DMS153 (cell line): ENCODE measurements around the gene MT1M.
"Not testable (repeated sequence)": the region's sequence is repeated elsewhere in the genome, so short reads cannot be mapped to it uniquely, and the experiment has no call there.

ENCODE experiments used
- DNase-seq: peaks from one replicate; lab custom pipeline; 2025; lab: John Stamatoyannopoulos, UW

MT1M gene

GRCh38 chr16:56632156-56632847, at the start of gene MT1M:
Gene MT1M, plus strand, starts transcription at chr16:56632659. Its CDS starts 73 bp downstream, at chr16:56632732.
- no peak for DNase-seq

DNA sequence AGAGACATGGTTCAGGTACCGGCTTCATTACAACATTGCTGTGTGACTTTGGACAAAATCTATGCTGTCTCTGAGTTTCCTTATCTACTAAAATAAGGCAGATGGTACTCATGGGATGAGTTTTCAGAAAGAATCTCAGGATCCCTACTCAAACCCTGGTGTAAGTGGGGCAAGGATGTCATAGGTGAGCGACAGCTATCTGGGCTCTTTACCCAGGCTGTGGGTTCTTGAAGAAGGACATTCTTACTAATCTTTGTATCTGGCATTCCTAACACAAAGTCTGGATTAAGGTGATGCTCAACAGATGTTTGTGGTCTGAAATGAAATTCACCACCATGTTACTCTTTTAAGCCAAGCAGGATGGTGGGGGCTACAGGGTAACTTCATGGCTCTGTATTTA, 49.5 kb upstream of the MT1M start:
- not testable (repeated sequence) for DNase-seq

DNA sequence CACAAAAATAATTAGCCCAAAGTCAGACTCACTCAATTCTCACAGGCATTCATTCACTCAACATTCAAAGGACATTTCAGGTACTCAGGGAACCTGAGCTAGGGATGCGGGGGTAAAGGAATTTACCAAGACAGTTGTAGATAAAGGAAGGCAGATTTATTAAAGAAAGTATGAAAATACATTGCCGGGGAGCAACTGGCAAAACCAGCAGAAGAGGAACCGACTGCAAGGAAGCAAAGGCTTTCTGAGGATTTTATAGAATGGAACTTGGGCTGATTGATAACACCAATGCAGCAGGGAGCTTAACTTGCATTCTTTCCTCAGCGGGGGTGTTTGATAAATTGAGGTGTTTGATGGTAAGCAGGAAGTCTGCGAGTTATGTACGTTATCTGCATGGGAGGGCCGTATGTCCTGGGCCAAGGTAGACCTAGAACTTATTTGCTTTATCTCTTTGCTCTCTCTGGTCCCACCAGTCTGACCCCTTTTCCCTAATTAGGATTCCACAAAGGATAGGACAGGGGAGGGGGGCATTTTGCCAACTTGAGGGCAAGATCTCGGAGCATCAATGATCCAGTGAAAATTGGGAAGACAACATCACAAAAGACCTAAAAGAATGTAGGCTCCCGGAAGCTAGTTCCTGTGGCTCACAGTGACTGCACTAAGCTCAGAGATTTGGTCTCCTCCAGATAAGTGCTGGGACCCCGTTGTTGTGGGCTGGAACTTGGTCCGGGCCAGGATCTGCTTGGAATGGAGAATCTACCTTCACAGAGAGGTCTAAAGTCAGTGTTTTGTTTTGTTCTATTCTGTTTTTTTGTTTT, 48.9 kb upstream of the MT1M start:
- DNase-seq, result no peak

DNA sequence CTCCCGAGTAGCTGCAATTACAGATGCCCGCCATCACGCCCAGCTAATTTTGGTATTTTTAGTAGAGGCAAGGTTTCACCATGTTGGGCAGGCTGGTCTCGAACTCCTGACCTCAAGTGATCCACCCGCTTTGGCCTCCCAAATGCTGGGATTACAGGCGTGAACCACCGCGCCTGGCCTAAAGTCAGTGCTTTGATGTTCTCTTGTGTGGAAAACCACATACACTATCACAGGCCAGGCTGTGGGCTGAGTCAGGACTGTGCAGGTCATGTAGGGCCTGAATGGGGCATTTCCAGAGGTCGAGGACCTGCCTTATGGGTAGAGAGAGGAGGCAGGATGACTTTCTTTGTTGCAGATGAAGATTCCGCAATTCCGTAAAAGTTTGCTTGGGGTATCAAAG, 48.2 kb upstream of the MT1M start:
- no peak for DNase-seq

GRCh38 chr16:56588781-56589140, 43.7 kb upstream of the MT1M start:
- no peak for DNase-seq

DNA sequence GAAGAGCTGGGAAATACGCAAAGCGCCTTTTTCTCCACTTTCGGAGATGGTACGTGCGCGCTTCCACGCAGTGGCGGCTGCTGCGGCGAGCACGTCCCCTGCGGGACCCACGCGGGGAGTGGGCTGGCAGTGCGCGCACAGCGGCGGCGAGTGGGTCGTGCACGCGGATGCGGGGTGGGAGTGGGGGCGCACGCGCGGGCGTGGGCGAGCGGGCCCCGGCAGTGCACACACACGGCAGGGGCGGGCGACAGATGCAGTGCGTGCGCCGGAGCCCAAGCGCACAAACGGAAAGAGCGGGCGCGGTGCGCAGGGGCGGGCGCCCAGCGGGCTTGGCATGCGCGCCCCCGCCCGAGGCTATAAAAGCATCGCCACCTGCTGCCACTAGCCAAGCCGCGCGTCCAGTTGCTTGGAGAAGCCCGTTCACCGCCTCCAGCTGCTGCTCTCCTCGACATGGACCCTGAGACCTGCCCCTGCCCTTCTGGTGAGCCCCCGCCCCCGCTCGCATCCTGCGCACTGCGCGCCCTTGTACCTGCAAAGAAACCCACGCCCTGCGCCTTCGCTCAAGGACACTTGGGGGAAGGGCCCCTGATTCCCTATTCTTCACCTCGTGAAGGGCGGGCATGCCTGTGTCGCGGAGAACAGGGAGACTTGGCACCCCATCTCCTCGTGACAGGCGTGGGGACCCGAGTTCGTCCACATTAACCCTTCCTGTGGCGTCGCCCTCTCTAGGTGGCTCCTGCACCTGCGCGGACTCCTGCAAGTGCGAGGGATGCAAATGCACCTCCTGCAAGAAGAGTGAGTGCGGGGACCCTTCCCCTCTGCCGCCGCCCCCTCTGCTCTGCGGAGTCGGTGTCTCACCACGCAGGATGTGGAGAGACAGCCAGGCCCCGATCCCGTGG, 43.1 kb upstream of the MT1M start, which contains the start of gene MT3:
TSS of gene MT3 (plus strand) at position 388 of the 899 bp plus-strand sequence. CDS start at position 451, 63 bp downstream.
- DNase-seq, result peak; percentile 50

DNA sequence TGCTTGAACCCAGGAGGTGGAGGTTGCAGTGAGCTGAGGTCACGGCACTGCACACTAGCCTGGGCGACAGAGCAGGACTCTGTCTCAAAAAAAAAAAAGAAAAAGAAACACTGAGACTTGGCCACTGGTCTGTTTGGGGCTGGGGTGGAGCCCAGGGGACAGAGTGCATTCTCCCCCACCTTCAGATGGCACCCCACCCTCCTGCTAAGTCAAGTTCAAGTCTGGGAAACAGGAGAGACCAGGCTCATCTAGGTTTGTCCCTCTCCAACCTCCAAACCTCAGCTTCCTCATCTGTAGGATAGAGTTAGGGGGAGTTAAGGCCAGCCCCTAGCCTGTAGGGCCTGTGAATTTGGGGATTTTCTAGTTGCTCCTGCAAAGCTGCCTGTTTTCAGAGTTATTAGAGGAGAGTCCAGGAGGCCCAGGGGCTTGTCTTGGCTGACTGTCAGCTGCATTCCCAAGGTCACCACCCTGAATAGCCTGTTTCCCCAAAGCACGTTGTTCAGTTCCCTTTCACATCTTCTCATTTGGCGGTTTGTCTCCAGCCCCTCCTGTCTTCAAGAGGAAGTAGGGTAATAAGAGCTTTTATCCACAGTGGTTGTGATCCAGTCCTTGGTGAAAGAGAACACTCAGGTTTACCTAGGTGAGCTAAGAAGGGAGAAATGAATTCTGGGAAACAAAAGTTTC, 40.9 kb upstream of the MT1M start:
- no peak for DNase-seq

DNA sequence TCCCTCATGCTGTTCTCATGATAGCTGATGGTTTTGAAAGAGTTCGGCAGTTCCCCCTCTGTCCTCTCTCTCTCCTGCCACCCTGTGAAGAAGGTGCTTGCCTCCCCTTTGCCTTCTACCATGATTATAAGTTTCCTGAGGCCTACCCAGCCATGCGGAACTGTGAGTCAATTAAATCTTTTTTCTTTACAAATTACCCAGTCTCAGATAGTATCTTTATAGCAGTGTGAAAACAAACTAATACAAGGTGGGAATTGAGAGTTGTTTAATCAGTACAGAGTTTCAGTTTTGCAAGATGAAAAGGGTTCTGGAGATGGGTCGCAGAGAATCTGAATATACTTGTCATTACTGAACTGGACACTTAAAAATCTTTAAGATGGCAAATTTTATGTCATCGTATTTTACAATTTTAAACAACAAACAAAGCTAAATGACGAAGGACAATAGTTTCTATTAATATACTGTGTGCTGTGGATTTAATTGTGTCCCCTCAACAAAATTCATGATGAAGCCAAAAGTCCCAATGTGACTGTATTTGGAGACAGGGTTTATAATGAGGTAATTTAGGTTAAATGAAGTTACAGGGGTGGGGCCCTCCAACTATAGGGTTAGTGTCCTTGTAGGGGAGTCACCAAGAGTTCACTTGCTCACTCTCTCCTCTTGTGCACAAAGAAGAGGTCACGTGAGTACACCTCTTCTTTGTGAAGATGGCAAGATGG, 38.7 kb upstream of the MT1M start:
- no peak for DNase-seq

- DNase-seq, result no peak
These were observed 38.2 kb upstream of the MT1M start for GRCh38 chr16:56594292-56594619.

- DNase-seq, result no peak
These were observed 32.0 kb upstream of the MT1M start for GRCh38 chr16:56600398-56600999.

DNA sequence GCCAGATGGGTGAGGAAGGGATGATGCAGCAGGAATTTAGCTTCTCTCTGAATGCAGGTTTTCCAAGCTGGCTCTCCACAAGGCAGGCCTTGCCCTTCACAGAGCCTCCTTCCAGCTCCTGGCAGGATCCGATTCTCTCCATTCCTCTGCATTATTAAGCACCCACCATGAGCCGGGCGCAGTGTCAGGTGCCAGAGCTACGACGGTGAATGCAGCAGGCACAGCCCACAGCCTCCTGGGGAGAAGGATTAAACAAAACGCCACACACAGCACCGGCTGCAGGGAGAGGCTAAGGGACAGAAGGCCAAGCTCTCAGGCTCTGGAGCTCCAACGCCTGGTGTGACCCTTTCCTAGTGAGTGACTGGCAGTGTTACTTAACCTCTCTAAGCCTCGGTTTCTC, 31.1 kb upstream of the MT1M start:
- no peak for DNase-seq

- peak; percentile 32 for DNase-seq
These were observed 28.9 kb upstream of the MT1M start for GRCh38 chr16:56603589-56603988.

- no peak for DNase-seq
These were observed 27.5 kb upstream of the MT1M start for GRCh38 chr16:56604966-56605365.

- no peak for DNase-seq
These were observed 27.0 kb upstream of the MT1M start for GRCh38 chr16:56605475-56605874.

- no peak for DNase-seq
These were observed 26.4 kb upstream of the MT1M start for GRCh38 chr16:56606071-56606475.

DNA sequence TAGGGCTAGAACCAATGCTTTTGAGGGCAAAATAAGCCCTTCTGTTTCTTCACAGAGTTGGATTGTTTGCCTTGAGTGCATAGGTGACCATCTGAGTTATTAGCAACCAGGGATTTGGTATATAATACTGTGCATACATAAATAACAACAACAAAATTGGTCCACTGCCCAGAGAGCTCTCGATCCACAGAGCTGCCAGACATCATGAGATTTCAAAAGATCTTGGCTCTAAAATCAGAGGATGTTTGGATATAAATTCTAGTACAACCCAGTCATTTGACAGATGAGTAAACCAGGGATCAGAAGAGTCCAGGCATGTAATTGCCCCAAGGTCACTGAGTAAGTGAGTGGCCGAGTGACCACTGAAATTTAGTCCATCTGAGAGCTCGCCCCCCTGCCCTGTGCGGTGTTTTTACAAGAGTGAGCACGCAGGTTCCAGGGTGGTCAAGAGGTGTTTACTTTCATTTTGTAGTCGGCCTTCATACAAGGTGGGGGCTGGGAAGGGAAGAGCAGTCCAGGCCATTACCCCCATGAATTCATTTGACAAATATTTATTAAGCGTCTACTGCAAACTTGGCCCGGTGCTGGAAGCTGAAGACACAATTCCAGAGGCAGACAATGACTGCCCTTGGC, 25.9 kb upstream of the MT1M start:
- no peak for DNase-seq

- DNase-seq, result peak; percentile 57
These were observed 25.3 kb upstream of the MT1M start for GRCh38 chr16:56607109-56607618.

DNA sequence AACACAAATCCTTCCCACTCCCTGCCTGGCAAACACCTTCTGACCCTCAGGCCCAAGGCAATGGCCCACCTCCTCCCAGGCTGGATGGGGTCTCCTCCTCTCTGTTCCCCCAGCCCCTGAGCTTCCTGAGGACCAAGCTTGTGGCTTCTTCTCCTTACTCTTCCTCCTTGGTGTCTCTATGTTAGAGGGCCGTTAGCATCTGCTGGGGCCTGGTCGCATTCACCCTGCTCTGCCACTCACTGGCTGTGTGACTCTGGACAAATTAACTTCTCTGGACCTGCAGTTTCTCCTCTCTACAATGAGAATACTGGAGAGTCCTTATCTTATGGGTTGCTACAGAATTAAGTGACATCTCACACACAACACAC, 24.8 kb upstream of the MT1M start:
- DNase-seq, result no peak

- DNase-seq, result peak; percentile 94
These were observed 24.2 kb upstream of the MT1M start, which contains the start of gene MT2A for GRCh38 chr16:56608043-56608875. Gene MT2A, plus strand, starts transcription at chr16:56608584. Its CDS starts 72 bp downstream, at chr16:56608656.
